K562 (cell line): ENCODE results near the gene BRD3OS. TPM values are rescaled to one million over a fixed set of nuclear protein-coding genes. Genes with fewer than 3 reads are reported as not detected.

ENCODE experiments used
- ATAC-seq: fragments of 200-7000 bp; cut with Tn5 transposase; 3 replicates; pipeline ENCODE4 v1.9.1; 2020; ENCODE audit warnings: moderate library complexity
- BruUV-seq: library from RNA; stranded (reverse); fragments of 400-500 nt; replicated peaks from 2 replicates; lab custom pipeline; 2021; lab: Mats Ljungman, UMichigan
- CTCF ChIA-PET: fragments of 300-600 bp; formaldehyde crosslinking; extraction: SDS; loops from one replicate; lab custom pipeline; 2021; ENCODE audit warnings: low intra/inter-chr PET ratio; lab: Yijun Ruan, JAX
- POLR2A ChIA-PET: fragments of 300-600, 350-650 bp; sonication (Branson Sonifier 250); formaldehyde crosslinking; extraction: SDS; loops from one replicate; lab custom pipeline; 2021; ENCODE audit warnings: antibody characterized with exemption, inconsistent platforms; lab: Yijun Ruan, JAX
- DNase-seq, 4 experiments: peaks; one replicate each; pipeline versions ENCODE4 v3.0.0 to v3.0.0-alpha.2; 2011 to 2018; ENCODE audit warnings: low spot score in 3 of 4, mixed read lengths in 3 of 4; ENCODE audit errors: extremely low read depth in 1 of 4
- FAIRE-seq: peaks from 2 replicates; lab custom pipeline; 2011; peaks lifted over from hg19 to GRCh38; lab: Jason Lieb, UNC
- H2AFZ ChIP-seq: 2 replicates; pipeline ENCODE4 v1.6.0; 2011; ENCODE audit warnings: low read depth, low read length, control low read depth, inconsistent platforms
- H3K27ac ChIP-seq: fragments of 200-600 bp; 3 replicates; pipeline ENCODE4 v1.8.0; 2011; ENCODE audit warnings: low read depth, mild to moderate bottlenecking, control low read depth, inconsistent platforms, low read length, moderate library complexity, mixed read lengths; ENCODE audit errors: extremely low read depth
- H3K27me3 ChIP-seq, 2 experiments: fragments of 300-600 bp in 1 of 2; 2 replicates in 1 of 2; 3 replicates in 1 of 2; pipeline versions ENCODE4 v1.6.0 to v1.8.0; 2011; ENCODE audit warnings: inconsistent platforms in 2 of 2, low read length in 2 of 2, mild to moderate bottlenecking in 1 of 2, mixed read lengths in 1 of 2, moderate library complexity in 1 of 2; ENCODE audit not compliant: control insufficient read depth in 2 of 2, insufficient read depth in 2 of 2
- H3K36me3 ChIP-seq: fragments of 300-600 bp; 3 replicates; pipeline ENCODE4 v1.8.0; 2011; ENCODE audit warnings: mild to moderate bottlenecking, low read length, inconsistent platforms; ENCODE audit not compliant: control insufficient read depth, insufficient read depth
- H3K4me1 ChIP-seq, 2 experiments: fragments of 200-600 bp in 1 of 2; replicated peaks in 1 of 2; 2 replicates in 1 of 2; 3 replicates in 1 of 2; pipeline versions ENCODE4 v1.5.1 to v1.8.0; 2011; ENCODE audit warnings: inconsistent platforms in 2 of 2, low read length in 2 of 2, mild to moderate bottlenecking in 1 of 2, mixed read lengths in 1 of 2, moderate library complexity in 1 of 2; ENCODE audit not compliant: control insufficient read depth in 2 of 2, insufficient read depth in 2 of 2
- H3K4me2 ChIP-seq: 2 replicates; pipeline ENCODE4 v1.6.1; 2011; ENCODE audit warnings: low read length, control low read depth, inconsistent platforms, mixed read lengths; ENCODE audit not compliant: insufficient read depth
- H3K4me3 ChIP-seq: fragments of 200-600 bp; sonication (generic), shearing (Covaris generic); 2 replicates; pipeline ENCODE4 v1.5.1; 2016; ENCODE audit warnings: control low read depth, inconsistent platforms
- H3K79me2 ChIP-seq: fragments of 200-600 bp; 3 replicates; pipeline ENCODE4 v1.8.0; 2011; ENCODE audit warnings: low read length, inconsistent platforms; ENCODE audit not compliant: control insufficient read depth, insufficient read depth
- H3K9ac ChIP-seq, 2 experiments: 2 replicates each; pipeline versions ENCODE4 v1.6.0 to v1.6.1; 2011; ENCODE audit warnings: low read depth in 2 of 2, low read length in 2 of 2, control low read depth in 1 of 2, inconsistent platforms in 1 of 2, mild to moderate bottlenecking in 1 of 2, mixed read lengths in 1 of 2; ENCODE audit not compliant: insufficient read depth in 1 of 2
- H3K9me1 ChIP-seq: one replicate; pipeline ENCODE4 v1.6.0; 2011; ENCODE audit warnings: inconsistent platforms, mild to moderate bottlenecking, low read length, moderate library complexity; ENCODE audit not compliant: control insufficient read depth, insufficient read depth
- H3K9me3 ChIP-seq: replicated peaks from 2 replicates; pipeline ENCODE4 v1.5.1; 2011; ENCODE audit warnings: low read depth, low read length, inconsistent platforms; ENCODE audit not compliant: control insufficient read depth, insufficient read depth
- H4K20me1 ChIP-seq: replicated peaks from 2 replicates; pipeline ENCODE4 v1.6.1; 2011; ENCODE audit warnings: low read length, inconsistent platforms, mixed read lengths; ENCODE audit not compliant: control insufficient read depth, insufficient read depth
- HNRNPLL ChIP-seq: fragments of 200-400 bp; formaldehyde crosslinking; IDR thresholded peaks from 2 replicates; pipeline ENCODE4 v1.6.1; 2017; ENCODE audit warnings: low read length, low read depth, mild to moderate bottlenecking; ENCODE audit not compliant: poor library complexity, severe bottlenecking
- MAFF ChIP-seq: IDR thresholded peaks from 2 replicates; pipeline ENCODE4 v1.6.1; 2012; ENCODE audit warnings: low read length, improper control_type of control experiment
- NFIC ChIP-seq: fragments of 450-650 bp; IDR thresholded peaks from 2 replicates; pipeline ENCODE4 v1.6.1; 2017; ENCODE audit warnings: mild to moderate bottlenecking, inconsistent platforms
- whole genome bisulfite sequencing: fragments of 100-300 bp; shearing (Covaris generic); methylation state at CpG from one replicate; pipeline ENCODE4 v1.1.6; 2016; ENCODE audit warnings: low coverage, mixed read lengths; ENCODE audit not compliant: insufficient coverage; ENCODE audit errors: missing lambda C conversion rate; 5-methylcytosine and 5-hydroxymethylcytosine counted together
- in situ Hi-C: fragments of 300-500 bp; cut with MboI; formaldehyde crosslinking; loops from 4 replicates; pipeline ENCODE4 v1.15.0; 2018; ENCODE audit warnings: inconsistent platforms, mixed read lengths
- intact Hi-C: fragments of 100-400 bp; cut with micrococcal nuclease; formaldehyde crosslinking; loops from 2 replicates; pipeline ENCODE4 v1.14.2; 2022
- polyA plus RNA-seq, 8 experiments: library from polyadenylated mRNA; depleted of rRNA in 4 of 8; stranded (reverse) in 5 of 8; unstranded in 3 of 8; fragments of >200 nt; fragmentation: Nextera tagmentation in 2 of 8; fragmentation: Illumina TruSeq in 1 of 8; extraction: Ambion mirVana in 2 of 8; extraction: Trizol in 1 of 8; gene quantifications; 2 replicates each; pipeline versions ENCODE4 v1.2.1 to v1.2.3, GENCODE V29; 2011 to 2014; ENCODE audit warnings: inconsistent platforms in 1 of 8, missing spikeins in 1 of 8
- total RNA-seq, 7 experiments: library from RNA; depleted of rRNA in 6 of 7; stranded (reverse); fragments of >200 nt in 6 of 7; fragmentation: Illumina TruSeq in 2 of 7; extraction: Trizol in 2 of 7; gene quantifications; 2 replicates each; pipeline versions ENCODE4 v1.2.1 to v1.2.3, GENCODE V29; 2011 to 2021; ENCODE audit warnings: low replicate concordance in 1 of 7
- TF ChIP-seq, protein P1 (sequence below), 3 experiments: IDR thresholded peaks in 2 of 3; conservative IDR thresholded peaks in 1 of 3; 2 replicates each; pipeline ENCODE4 v1.5.1; 2011 to 2012; ENCODE audit warnings: low read length in 3 of 3, mild to moderate bottlenecking in 3 of 3, control low read depth in 2 of 3, improper control_type of control experiment in 1 of 3, inconsistent platforms in 1 of 3, low read depth in 1 of 3, mixed read lengths in 1 of 3, moderate library complexity in 1 of 3; ENCODE audit not compliant: insufficient read depth in 2 of 3
- TF ChIP-seq, protein P2 (sequence below): fragments of 450-650 bp; formaldehyde crosslinking; IDR thresholded peaks from 2 replicates; pipeline ENCODE4 v1.4.0; 2020; ENCODE audit warnings: mild to moderate bottlenecking, moderate library complexity
- TF ChIP-seq, protein P3 (sequence below): fragments of 250-450 bp; sonication (Bioruptor Pico); IDR thresholded peaks from 2 replicates; pipeline ENCODE4 v1.5.0; 2021; ENCODE audit warnings: mild to moderate bottlenecking, moderate library complexity
- TF ChIP-seq, protein P4 (sequence below): IDR thresholded peaks from 2 replicates; pipeline ENCODE4 v1.6.1; 2012; ENCODE audit warnings: low read depth, low read length, improper control_type of control experiment, borderline replicate concordance
- TF ChIP-seq, protein P5 (sequence below): fragments of 250-450 bp; sonication (Bioruptor Pico); IDR thresholded peaks from 2 replicates; pipeline ENCODE4 v1.5.0; 2020; ENCODE audit warnings: mild to moderate bottlenecking

BRD3OS gene
- total and polyA plus RNA-seq, 9 of the 15 experiments (the other 6 are each of a cell fraction or from before 2014, with no cell fraction given): 1.1 to 8.7 (median 5.9) TPM

DNA sequence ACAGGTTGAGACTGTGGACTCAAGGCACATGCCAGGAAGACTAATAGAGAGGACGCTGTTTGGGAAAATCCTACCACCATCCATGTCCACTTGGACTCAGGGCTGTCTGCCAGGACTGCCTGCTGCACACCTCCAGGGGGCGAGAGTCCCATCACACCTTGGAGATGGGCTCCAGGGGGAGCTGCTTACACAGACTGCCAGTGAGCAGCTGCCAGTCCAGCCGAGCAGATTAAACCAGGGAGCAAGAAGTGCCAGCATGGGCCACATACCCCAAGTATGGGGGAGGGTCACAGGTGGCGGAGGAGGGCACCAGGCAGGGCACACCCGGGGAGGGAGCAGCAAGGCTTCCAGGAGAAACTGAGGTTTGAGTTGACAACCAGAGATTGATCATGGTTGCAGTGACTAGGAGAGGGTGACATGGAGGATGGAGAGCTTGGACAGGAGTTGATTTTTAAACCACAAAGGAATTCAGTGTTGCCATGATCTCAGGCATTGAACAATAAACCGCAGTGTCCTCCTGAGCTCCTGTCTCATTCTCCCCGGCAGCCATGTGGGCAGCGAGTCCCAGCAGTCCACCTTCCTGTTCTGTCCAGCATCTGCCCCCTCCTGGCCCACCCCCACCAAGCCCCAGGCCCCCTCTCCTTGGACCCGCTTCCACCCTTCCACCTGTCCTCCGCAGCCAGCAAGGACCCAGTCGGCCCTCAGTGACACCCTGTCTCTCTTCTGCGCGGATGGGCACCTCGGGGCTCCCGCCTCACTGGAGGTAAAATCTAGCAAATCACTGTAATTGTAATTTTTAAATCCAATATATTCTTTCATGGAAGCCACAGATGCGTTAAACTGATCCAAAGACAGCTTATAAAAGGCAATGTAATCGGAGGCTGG, 30.0 kb upstream of the BRD3OS start:
- POLR2A ChIA-PET: interaction anchor here (0.7 to 1.2 kb wide), 2 partner anchors 14 to 333 kb away, joined by 3 to 4 read pairs; no protein-coding TSS in a partner anchor
- Histone ChIP-seq H2AFZ (no peak overlapping the region), H3K9me3 (no peaks in the 10 kb centered on the region), H3K4me2 (no peak overlapping the region), H3K36me3 (no peaks in the 10 kb centered on the region), H3K27ac (no peak overlapping the region), H3K9ac (no peak overlapping the region), H3K4me3 (no peak overlapping the region), H3K27me3 (peaks cover 0 to 24% of the 10 kb centered on the region in 2 experiments; a peak in 2 of 5 replicates), H3K4me1 (peaks cover 0 to 39% of the 10 kb centered on the region in 2 experiments; a peak in 3 of 5 replicates), H4K20me1 (peaks cover 10% of the 10 kb centered on the region), H3K9me1 (no peaks in the 10 kb centered on the region), H3K79me2 (no peaks in the 10 kb centered on the region)
- no peak for ATAC-seq
- no TSS peak for BruUV-seq
- intact Hi-C loops: no loop called here
- in situ Hi-C loops: loop anchor here (5.0 kb wide), 1 partner anchor 208 kb away; no protein-coding TSS in a partner anchor
- no peak for FAIRE-seq
- CTCF ChIA-PET: interaction anchor here (0.6 to 3.7 kb wide), 4 partner anchors 202 to 591 kb away, joined by 3 to 44 read pairs (median 4); no protein-coding TSS in a partner anchor
- WGBS: 8% methylated on average over 16 of the region's 17 CpGs
- no peak for DNase-seq
- TF ChIP-seq, protein P1, sequence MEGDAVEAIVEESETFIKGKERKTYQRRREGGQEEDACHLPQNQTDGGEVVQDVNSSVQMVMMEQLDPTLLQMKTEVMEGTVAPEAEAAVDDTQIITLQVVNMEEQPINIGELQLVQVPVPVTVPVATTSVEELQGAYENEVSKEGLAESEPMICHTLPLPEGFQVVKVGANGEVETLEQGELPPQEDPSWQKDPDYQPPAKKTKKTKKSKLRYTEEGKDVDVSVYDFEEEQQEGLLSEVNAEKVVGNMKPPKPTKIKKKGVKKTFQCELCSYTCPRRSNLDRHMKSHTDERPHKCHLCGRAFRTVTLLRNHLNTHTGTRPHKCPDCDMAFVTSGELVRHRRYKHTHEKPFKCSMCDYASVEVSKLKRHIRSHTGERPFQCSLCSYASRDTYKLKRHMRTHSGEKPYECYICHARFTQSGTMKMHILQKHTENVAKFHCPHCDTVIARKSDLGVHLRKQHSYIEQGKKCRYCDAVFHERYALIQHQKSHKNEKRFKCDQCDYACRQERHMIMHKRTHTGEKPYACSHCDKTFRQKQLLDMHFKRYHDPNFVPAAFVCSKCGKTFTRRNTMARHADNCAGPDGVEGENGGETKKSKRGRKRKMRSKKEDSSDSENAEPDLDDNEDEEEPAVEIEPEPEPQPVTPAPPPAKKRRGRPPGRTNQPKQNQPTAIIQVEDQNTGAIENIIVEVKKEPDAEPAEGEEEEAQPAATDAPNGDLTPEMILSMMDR (IDR thresholded peaks at IDR 0.05 in 2 of 3, conservative IDR thresholded peaks at IDR 0.05 in 1 of 3; ENCODE audit: insufficient read depth in 2 of 3, low read depth in 1 of 3, low read length in 3 of 3): peak in 2 of 3 experiments; percentile 57 to 94; a peak in 5 of 6 replicates
- TF ChIP-seq, protein P2, sequence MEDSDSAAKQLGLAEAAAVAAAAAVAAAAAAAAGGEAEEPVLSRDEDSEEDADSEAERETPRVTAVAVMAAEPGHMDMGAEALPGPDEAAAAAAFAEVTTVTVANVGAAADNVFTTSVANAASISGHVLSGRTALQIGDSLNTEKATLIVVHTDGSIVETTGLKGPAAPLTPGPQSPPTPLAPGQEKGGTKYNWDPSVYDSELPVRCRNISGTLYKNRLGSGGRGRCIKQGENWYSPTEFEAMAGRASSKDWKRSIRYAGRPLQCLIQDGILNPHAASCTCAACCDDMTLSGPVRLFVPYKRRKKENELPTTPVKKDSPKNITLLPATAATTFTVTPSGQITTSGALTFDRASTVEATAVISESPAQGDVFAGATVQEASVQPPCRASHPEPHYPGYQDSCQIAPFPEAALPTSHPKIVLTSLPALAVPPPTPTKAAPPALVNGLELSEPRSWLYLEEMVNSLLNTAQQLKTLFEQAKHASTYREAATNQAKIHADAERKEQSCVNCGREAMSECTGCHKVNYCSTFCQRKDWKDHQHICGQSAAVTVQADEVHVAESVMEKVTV: no peak
- TF ChIP-seq, protein P3, sequence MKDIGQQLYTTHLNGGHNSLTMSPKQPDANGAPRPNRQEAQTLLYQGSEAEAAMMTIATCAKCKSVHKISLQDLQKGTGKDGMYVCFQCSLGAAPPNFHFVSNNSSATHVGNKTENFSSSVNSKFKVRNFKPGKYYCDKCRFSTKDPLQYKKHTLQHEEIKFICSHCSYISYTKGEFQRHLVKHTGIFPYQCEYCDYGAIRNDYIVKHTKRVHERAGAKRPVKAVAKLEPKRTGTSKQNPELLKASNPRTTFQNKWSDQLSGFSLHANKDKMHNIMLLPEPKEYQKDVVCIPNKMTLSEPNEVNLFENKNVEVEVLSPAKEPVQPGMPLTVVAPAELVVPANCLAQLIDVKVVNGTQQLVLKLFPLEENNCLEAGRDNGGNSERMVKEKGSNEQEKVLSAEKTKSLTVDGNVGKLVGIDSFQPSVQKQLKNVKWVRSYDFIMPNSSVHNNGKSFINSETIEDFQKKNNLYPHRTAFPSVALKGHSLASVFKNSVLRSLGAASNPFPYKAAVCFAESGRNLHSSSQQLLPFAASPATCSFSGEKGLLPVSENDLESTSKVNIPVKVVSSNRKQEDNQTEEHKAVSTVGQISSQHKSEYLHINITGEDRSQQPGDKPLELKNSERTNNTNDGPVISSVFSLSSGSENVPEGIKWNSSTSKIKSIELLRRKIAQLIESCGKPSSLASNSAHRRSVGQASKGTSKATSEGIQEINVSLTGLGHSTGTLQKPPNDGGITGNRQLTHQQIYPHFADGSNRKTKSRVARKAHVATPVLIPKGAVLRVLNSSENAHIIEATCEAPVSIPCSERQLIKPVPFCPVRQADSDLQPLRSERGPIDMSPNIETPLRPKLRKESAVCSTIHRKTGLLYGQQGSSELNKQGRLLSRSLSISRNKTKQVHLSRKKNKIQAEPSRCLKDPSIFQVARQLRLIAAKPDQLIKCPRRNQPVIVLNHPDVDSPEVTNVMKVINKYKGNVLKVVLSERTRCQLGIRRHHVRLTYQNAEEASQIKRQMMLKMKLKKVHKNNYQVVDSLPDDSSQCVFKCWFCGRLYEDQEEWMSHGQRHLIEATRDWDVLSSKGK (CRISPR knock-in tag): no peak
- peak; percentile 36; the same call in 1 of the 2 replicates for TF ChIP-seq NFIC
- TF ChIP-seq, protein P4, sequence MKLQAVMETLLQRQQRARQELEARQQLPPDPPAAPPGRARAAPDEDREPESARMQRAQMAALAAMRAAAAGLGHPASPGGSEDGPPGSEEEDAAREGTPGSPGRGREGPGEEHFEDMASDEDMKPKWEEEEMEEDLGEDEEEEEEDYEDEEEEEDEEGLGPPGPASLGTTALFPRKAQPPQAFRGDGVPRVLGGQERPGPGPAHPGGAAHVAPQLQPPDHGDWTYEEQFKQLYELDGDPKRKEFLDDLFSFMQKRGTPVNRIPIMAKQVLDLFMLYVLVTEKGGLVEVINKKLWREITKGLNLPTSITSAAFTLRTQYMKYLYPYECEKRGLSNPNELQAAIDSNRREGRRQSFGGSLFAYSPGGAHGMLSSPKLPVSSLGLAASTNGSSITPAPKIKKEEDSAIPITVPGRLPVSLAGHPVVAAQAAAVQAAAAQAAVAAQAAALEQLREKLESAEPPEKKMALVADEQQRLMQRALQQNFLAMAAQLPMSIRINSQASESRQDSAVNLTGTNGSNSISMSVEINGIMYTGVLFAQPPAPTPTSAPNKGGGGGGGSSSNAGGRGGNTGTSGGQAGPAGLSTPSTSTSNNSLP: no peak
- TF ChIP-seq, protein P5, sequence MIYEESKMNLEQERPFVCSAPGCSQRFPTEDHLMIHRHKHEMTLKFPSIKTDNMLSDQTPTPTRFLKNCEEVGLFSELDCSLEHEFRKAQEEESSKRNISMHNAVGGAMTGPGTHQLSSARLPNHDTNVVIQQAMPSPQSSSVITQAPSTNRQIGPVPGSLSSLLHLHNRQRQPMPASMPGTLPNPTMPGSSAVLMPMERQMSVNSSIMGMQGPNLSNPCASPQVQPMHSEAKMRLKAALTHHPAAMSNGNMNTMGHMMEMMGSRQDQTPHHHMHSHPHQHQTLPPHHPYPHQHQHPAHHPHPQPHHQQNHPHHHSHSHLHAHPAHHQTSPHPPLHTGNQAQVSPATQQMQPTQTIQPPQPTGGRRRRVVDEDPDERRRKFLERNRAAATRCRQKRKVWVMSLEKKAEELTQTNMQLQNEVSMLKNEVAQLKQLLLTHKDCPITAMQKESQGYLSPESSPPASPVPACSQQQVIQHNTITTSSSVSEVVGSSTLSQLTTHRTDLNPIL: no peak
- no peak for TF ChIP-seq HNRNPLL
- no peak for TF ChIP-seq MAFF
